Measurements from ENCODE around the gene GPC2. TPM values are rescaled to one million over a fixed set of nuclear protein-coding genes. Genes with fewer than 3 reads are reported as not detected.
"Not testable (repeated sequence)": the region's sequence is repeated elsewhere in the genome, so short reads cannot be mapped to it uniquely, and the experiment has no call there.

Gene GPC2
- total RNA-seq, 1 experiment from 2014 or later: 1.9 TPM

GRCh38 chr7:100210805-100211204 lies 33.6 kb upstream of the GPC2 start:
- Histone ChIP-seq H2AFZ (ENCODE audit: low read length) (peak overlapping the region; percentile 86; the same call in 1 of the 2 replicates), H3K4me1 (ENCODE audit: low read length) (peaks cover 10% of the 10 kb centered on the region), H3K9me3 (ENCODE audit: low read length) (no peaks in the 10 kb centered on the region), H3K27ac (ENCODE audit: low read length) (no peak overlapping the region), H3K36me3 (ENCODE audit: insufficient read depth, low read length) (no peaks in the 10 kb centered on the region), H3K4me2 (ENCODE audit: low read depth, low read length, poor library complexity, severe bottlenecking) (peak overlapping the region; percentile 51), H3K4me3 (ENCODE audit: low read length) (no peak overlapping the region; the same call in 1 of the 2 replicates), H3K9me2 (replicated peaks; ENCODE audit: insufficient read depth, low read length) (no peaks in the 10 kb centered on the region), H4K20me1 (ENCODE audit: insufficient read depth, low read depth, low read length) (no peaks in the 10 kb centered on the region), H3K9ac (ENCODE audit: low read length) (0 out of 2 replicates have a peak overlapping the region, but pooled peaks have one; percentile 41), H3K79me2 (ENCODE audit: low read length) (no peaks in the 10 kb centered on the region), H3K27me3 (ENCODE audit: low read length) (no peaks in the 10 kb centered on the region)
- no peak for DNase-seq

DNA sequence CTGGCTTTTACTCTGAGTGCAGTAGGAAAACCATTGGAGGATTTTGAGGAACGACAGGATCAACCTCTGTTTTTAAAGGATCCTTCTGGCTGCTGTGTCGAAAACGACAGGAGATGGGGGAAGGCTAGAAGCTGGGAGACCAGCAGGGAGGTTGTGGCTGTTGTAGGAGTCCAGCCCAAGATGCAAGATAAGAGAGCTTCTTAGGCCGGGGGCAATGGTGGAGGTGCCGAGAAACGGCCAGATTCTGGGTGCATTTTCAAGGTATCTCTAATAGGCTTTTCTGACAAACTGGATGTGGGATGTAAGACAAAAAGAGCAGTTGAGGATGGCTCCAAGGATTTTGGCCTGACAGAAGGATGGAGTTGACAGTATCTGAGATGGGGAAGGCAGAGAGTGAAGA lies 32.3 kb upstream of the GPC2 start:
- H3K4me1 ChIP-seq (ENCODE audit: low read length): peaks cover 10% of the 10 kb centered on the region
- H3K4me2 ChIP-seq (ENCODE audit: low read depth, low read length, poor library complexity, severe bottlenecking): no peak overlapping the region
- H4K20me1 ChIP-seq (ENCODE audit: insufficient read depth, low read depth, low read length): no peaks in the 10 kb centered on the region

DNA sequence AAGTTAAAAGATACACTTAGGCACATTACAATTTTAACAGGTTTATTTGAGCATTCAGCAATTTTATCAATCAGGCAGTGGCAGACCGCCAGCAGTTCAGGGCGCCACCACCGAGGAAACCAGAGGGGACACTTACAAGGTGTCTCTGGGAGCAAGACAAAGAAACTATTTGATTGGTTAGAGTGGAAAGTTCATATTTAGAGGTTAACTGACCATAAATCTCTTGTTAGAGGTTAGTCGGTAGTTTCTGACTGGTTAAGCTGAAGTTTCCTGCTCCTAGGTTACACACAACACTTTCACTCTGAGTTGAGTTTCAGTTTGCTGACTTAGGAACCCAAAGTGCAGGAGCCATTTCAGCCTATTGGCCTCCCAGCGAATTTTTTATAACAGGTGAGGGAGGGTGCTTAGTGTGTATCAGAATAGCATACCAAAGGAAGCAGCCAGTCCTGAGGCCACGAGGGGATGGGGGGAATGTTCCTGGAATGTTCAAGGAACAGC lies 31.8 kb upstream of the GPC2 start:
- no peak overlapping the region for H3K4me2 ChIP-seq (ENCODE audit: low read depth, low read length, poor library complexity, severe bottlenecking)

More for the DNA sequence above, 32.3 kb upstream of the GPC2 start:
- no peak for DNase-seq
- H3K27me3 ChIP-seq (ENCODE audit: low read length): no peaks in the 10 kb centered on the region
- H3K9me3 ChIP-seq (ENCODE audit: low read length): no peaks in the 10 kb centered on the region
- no peaks in the 10 kb centered on the region for H3K9me2 ChIP-seq (replicated peaks; ENCODE audit: insufficient read depth, low read length)
- H3K4me3 ChIP-seq (ENCODE audit: low read length): no peak overlapping the region
- H3K36me3 ChIP-seq (ENCODE audit: insufficient read depth, low read length): no peaks in the 10 kb centered on the region
- H3K27ac ChIP-seq (ENCODE audit: low read length): no peak overlapping the region
- no peak overlapping the region for H3K9ac ChIP-seq (ENCODE audit: low read length)
- no peaks in the 10 kb centered on the region for H3K79me2 ChIP-seq (ENCODE audit: low read length)
- no peak overlapping the region for H2AFZ ChIP-seq (ENCODE audit: low read length)

GRCh38 chr7:100204454-100204853 lies 27.3 kb upstream of the GPC2 start:
- Histone ChIP-seq H3K36me3 (ENCODE audit: insufficient read depth, low read length) (no peaks in the 10 kb centered on the region), H3K27me3 (ENCODE audit: low read length) (no peaks in the 10 kb centered on the region), H2AFZ (ENCODE audit: low read length) (no peak overlapping the region), H3K27ac (ENCODE audit: low read length) (no peak overlapping the region), H3K4me1 (ENCODE audit: low read length) (peaks cover 6% of the 10 kb centered on the region), H4K20me1 (ENCODE audit: insufficient read depth, low read depth, low read length) (no peaks in the 10 kb centered on the region), H3K79me2 (ENCODE audit: low read length) (no peaks in the 10 kb centered on the region), H3K9me3 (ENCODE audit: low read length) (no peaks in the 10 kb centered on the region), H3K4me3 (ENCODE audit: low read length) (no peak overlapping the region), H3K9ac (ENCODE audit: low read length) (no peak overlapping the region), H3K9me2 (replicated peaks; ENCODE audit: insufficient read depth, low read length) (no peaks in the 10 kb centered on the region), H3K4me2 (ENCODE audit: low read depth, low read length, poor library complexity, severe bottlenecking) (no peak overlapping the region)
- DNase-seq: no peak

More for the DNA sequence above, 31.8 kb upstream of the GPC2 start:
- DNase-seq: no peak
- Histone ChIP-seq H3K9me2 (replicated peaks; ENCODE audit: insufficient read depth, low read length) (no peaks in the 10 kb centered on the region), H3K9ac (ENCODE audit: low read length) (no peak overlapping the region), H3K4me3 (ENCODE audit: low read length) (no peak overlapping the region), H2AFZ (ENCODE audit: low read length) (no peak overlapping the region), H3K4me1 (ENCODE audit: low read length) (peaks cover 10% of the 10 kb centered on the region), H4K20me1 (ENCODE audit: insufficient read depth, low read depth, low read length) (no peaks in the 10 kb centered on the region), H3K27ac (ENCODE audit: low read length) (no peak overlapping the region), H3K79me2 (ENCODE audit: low read length) (no peaks in the 10 kb centered on the region), H3K27me3 (ENCODE audit: low read length) (no peaks in the 10 kb centered on the region), H3K36me3 (ENCODE audit: insufficient read depth, low read length) (no peaks in the 10 kb centered on the region), H3K9me3 (ENCODE audit: low read length) (no peaks in the 10 kb centered on the region)

DNA sequence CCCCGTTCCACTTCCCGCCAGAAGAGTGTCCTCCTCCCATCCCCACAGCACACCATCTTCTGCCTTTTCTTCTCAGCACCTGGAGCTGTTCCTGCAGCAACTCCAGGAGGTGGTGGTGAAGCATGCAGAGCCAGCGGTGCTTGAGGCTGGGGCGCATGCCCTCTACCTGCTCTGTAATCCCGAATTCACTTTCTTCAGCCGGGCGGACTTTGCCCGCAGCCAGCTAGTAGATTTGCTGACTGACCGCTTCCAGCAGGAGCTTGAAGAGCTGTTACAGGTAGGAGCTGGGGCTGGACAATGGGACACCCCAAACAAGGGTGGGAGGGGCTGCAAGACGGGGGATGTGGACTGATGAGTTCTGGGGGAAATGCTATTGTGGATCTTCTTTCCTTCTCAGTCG lies 23.5 kb upstream of the GPC2 start:
- Histone ChIP-seq H2AFZ (ENCODE audit: low read length) (no peak overlapping the region), H3K27ac (ENCODE audit: low read length) (no peak overlapping the region), H3K36me3 (ENCODE audit: insufficient read depth, low read length) (no peaks in the 10 kb centered on the region), H3K9ac (ENCODE audit: low read length) (no peak overlapping the region), H3K27me3 (ENCODE audit: low read length) (no peaks in the 10 kb centered on the region), H3K4me2 (ENCODE audit: low read depth, low read length, poor library complexity, severe bottlenecking) (no peak overlapping the region), H3K4me3 (ENCODE audit: low read length) (no peak overlapping the region), H3K9me3 (ENCODE audit: low read length) (no peaks in the 10 kb centered on the region), H3K79me2 (ENCODE audit: low read length) (no peaks in the 10 kb centered on the region), H3K4me1 (ENCODE audit: low read length) (peaks cover 6% of the 10 kb centered on the region), H3K9me2 (replicated peaks; ENCODE audit: insufficient read depth, low read length) (no peaks in the 10 kb centered on the region), H4K20me1 (ENCODE audit: insufficient read depth, low read depth, low read length) (no peaks in the 10 kb centered on the region)
- DNase-seq: no peak

DNA sequence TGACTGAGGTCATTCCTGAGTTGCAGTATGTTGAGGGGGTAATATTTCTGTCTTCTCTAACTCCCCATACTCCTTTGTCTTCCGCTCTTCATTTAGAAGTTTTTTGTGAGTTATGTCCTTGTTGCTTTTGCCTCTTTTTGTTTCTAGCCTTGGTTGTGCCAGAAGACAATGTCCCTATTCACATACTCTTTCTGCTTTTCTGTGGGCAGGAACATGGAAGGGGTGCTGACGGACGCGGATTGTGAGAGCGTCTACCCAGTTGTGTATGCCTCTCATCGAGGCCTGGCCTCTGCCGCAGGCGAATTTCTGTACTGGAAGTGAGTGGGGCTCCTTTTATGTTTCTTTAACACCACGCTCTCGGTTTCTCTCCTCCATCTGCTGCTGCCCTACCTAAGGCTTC lies 21.1 kb upstream of the GPC2 start:
- no peaks in the 10 kb centered on the region for H3K9me3 ChIP-seq (ENCODE audit: low read length)
- H3K9ac ChIP-seq (ENCODE audit: low read length): no peak overlapping the region
- no peaks in the 10 kb centered on the region for H3K79me2 ChIP-seq (ENCODE audit: low read length)
- H3K27ac ChIP-seq (ENCODE audit: low read length): no peak overlapping the region
- peaks cover 6% of the 10 kb centered on the region for H3K4me1 ChIP-seq (ENCODE audit: low read length)
- no peak overlapping the region for H2AFZ ChIP-seq (ENCODE audit: low read length)
- H3K27me3 ChIP-seq (ENCODE audit: low read length): no peaks in the 10 kb centered on the region
- H3K9me2 ChIP-seq (replicated peaks; ENCODE audit: insufficient read depth, low read length): no peaks in the 10 kb centered on the region
- no peak for DNase-seq
- H4K20me1 ChIP-seq (ENCODE audit: insufficient read depth, low read depth, low read length): no peaks in the 10 kb centered on the region
- H3K4me2 ChIP-seq (ENCODE audit: low read depth, low read length, poor library complexity, severe bottlenecking): no peak overlapping the region
- H3K36me3 ChIP-seq (ENCODE audit: insufficient read depth, low read length): no peaks in the 10 kb centered on the region
- no peak overlapping the region for H3K4me3 ChIP-seq (ENCODE audit: low read length)

DNA sequence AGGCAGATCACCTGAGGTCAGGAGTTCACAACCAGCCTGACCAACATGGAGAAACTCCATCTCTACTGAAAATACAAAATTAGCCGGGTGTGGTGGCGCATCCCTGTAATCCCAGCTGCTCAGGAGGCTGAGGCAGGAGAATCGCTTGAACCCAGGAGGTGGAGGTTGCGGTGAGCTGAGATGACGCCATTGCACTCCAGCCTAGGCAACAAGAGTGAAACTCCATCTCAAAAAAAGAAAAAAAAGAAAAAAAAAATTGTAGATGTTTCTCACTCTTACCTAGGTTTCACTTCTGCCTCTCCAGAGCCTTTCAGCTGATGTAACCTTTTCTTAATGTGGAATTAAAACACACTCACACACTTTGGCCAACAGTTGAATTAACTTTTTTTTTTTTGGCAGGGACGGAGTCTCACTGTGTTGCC lies 18.7 kb upstream of the GPC2 start:
- H3K4me1 ChIP-seq (ENCODE audit: low read length): peaks cover 17% of the 10 kb centered on the region
- not testable (repeated sequence) for H3K4me3 ChIP-seq (ENCODE audit: low read length); H3K4me2 ChIP-seq (ENCODE audit: low read depth, low read length, poor library complexity, severe bottlenecking); H3K79me2 ChIP-seq (ENCODE audit: low read length); H3K9me3 ChIP-seq (ENCODE audit: low read length); H4K20me1 ChIP-seq (ENCODE audit: insufficient read depth, low read depth, low read length); H3K36me3 ChIP-seq (ENCODE audit: insufficient read depth, low read length); H3K9me2 ChIP-seq (replicated peaks; ENCODE audit: insufficient read depth, low read length); H3K27me3 ChIP-seq (ENCODE audit: low read length); H2AFZ ChIP-seq (ENCODE audit: low read length); DNase-seq; H3K9ac ChIP-seq (ENCODE audit: low read length); H3K27ac ChIP-seq (ENCODE audit: low read length)

DNA sequence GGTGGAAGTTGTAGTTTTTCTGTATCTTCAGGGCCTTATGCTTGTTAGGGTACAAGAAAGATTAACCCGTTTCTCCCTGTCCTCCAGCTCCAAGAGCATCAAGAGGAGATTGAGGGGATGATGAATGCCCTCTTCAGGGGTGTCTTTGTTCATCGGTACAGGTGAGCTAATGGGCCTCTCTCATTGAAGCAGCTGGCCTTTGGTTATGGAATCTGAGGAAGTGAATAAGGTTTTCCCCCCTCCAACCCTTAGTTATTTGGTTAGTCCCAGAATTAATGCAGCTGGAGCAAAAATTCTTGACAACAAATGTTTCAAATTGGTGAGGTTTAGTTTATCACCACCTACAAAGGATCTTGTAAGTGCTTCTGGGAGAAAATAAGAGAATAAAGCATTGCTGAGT lies 18.0 kb upstream of the GPC2 start:
- Histone ChIP-seq H3K9me2 (replicated peaks; ENCODE audit: insufficient read depth, low read length) (no peaks in the 10 kb centered on the region), H3K9me3 (ENCODE audit: low read length) (no peaks in the 10 kb centered on the region), H3K4me3 (ENCODE audit: low read length) (no peak overlapping the region), H4K20me1 (ENCODE audit: insufficient read depth, low read depth, low read length) (no peaks in the 10 kb centered on the region), H3K4me2 (ENCODE audit: low read depth, low read length, poor library complexity, severe bottlenecking) (no peak overlapping the region), H3K4me1 (ENCODE audit: low read length) (peaks cover 21% of the 10 kb centered on the region), H3K27me3 (ENCODE audit: low read length) (no peaks in the 10 kb centered on the region), H3K36me3 (ENCODE audit: insufficient read depth, low read length) (no peaks in the 10 kb centered on the region), H3K9ac (ENCODE audit: low read length) (no peak overlapping the region), H2AFZ (ENCODE audit: low read length) (no peak overlapping the region), H3K79me2 (ENCODE audit: low read length) (no peaks in the 10 kb centered on the region), H3K27ac (ENCODE audit: low read length) (no peak overlapping the region)
- no peak for DNase-seq

DNA sequence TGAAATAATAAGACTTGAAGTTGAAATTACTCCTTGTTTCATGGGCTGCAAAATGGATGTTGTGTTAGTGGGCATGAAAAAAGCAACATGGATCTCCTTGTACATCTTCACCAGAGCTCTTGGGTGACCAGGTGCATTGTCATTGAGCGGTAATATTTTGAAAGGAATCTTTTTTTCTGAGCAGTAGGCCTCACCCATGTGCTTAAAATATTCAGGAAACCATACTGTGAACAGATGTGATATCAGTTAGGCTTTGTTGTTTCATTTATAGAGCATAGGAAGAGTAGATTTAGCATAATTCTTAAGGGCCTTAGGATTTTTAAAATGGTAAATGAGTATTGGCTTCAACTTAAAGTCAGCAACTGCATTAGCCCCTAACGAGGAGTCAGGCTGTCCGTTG lies 15.8 kb upstream of the GPC2 start:
- Histone ChIP-seq H3K4me1 (ENCODE audit: low read length) (peaks cover 20% of the 10 kb centered on the region), H3K4me2 (ENCODE audit: low read depth, low read length, poor library complexity, severe bottlenecking) (no peak overlapping the region), H3K4me3 (ENCODE audit: low read length) (no peak overlapping the region), H3K9me3 (ENCODE audit: low read length) (no peaks in the 10 kb centered on the region), H3K9me2 (replicated peaks; ENCODE audit: insufficient read depth, low read length) (no peaks in the 10 kb centered on the region), H4K20me1 (ENCODE audit: insufficient read depth, low read depth, low read length) (no peaks in the 10 kb centered on the region), H2AFZ (ENCODE audit: low read length) (no peak overlapping the region), H3K27ac (ENCODE audit: low read length) (no peak overlapping the region), H3K27me3 (ENCODE audit: low read length) (no peaks in the 10 kb centered on the region), H3K36me3 (ENCODE audit: insufficient read depth, low read length) (no peaks in the 10 kb centered on the region), H3K79me2 (ENCODE audit: low read length) (no peaks in the 10 kb centered on the region), H3K9ac (ENCODE audit: low read length) (no peak overlapping the region)
- no peak for DNase-seq

All from Karpas-422 (cell line).